GM12872 (cell line): ENCODE data around the gene SMDT1.

Experiments
- TF ChIP-seq, protein P1 (sequence below): IDR thresholded peaks from 3 replicates; pipeline ENCODE4 v1.5.1; 2011; ENCODE audit warnings: low read depth, mild to moderate bottlenecking, low read length, moderate library complexity; ENCODE audit not compliant: insufficient read depth

SMDT1 gene, protein sequence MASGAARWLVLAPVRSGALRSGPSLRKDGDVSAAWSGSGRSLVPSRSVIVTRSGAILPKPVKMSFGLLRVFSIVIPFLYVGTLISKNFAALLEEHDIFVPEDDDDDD

GRCh38 chr22:42079319-42080251 is at the start of gene SMDT1:
Gene SMDT1, plus strand, starts transcription at chr22:42079700. Its CDS starts 69 bp downstream, at chr22:42079769.
- TF ChIP-seq, protein P1, sequence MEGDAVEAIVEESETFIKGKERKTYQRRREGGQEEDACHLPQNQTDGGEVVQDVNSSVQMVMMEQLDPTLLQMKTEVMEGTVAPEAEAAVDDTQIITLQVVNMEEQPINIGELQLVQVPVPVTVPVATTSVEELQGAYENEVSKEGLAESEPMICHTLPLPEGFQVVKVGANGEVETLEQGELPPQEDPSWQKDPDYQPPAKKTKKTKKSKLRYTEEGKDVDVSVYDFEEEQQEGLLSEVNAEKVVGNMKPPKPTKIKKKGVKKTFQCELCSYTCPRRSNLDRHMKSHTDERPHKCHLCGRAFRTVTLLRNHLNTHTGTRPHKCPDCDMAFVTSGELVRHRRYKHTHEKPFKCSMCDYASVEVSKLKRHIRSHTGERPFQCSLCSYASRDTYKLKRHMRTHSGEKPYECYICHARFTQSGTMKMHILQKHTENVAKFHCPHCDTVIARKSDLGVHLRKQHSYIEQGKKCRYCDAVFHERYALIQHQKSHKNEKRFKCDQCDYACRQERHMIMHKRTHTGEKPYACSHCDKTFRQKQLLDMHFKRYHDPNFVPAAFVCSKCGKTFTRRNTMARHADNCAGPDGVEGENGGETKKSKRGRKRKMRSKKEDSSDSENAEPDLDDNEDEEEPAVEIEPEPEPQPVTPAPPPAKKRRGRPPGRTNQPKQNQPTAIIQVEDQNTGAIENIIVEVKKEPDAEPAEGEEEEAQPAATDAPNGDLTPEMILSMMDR: no peak

DNA sequence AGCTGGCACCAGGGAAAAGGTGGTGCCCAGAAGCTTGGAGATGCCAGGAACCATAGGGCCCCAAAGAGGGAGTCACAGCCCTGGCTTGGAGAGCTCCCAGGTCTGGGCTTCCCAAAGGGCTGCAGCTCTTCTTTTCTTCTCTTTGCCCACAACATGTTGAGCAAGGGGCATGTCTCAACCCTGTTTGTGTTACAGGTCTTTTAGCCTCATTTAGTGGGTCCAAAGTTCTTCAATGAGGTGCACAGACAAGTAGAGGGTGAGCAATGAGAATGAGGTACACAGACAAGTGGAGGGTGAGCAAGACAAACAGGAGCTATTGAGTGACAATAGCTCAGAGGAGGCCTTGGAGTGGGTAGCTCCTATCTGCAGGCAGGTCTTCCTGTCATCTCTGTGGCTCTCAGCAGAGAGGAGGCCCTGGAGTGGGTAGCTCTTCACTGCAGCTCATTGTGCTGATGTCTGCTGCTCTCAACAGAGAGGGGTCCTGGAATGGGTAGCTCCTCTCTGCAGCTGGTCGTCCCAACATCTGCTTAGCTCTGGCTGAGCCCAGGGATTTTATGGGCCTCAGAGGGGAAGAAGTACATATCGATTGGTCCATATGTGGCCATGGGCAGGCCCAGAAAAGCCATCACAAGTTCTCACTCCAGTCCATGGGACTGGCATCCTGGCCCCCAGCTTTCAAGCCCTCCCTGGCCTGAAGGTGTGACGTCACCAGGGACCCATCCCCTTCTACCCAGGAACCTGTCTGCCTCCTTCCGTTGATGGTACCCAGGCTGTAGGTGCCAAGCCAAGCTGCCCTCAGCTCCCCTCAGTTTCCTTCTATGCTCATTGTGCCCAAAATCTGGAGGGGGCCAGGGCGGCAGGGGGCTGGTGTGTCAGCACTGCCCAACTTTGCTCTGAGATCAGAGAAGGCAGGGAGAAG is 46.0 kb upstream of the SMDT1 start:
- TF ChIP-seq, protein P1: no peak

GRCh38 chr22:42035256-42035655 is 44.2 kb upstream of the SMDT1 start:
- TF ChIP-seq, protein P1: no peak

DNA sequence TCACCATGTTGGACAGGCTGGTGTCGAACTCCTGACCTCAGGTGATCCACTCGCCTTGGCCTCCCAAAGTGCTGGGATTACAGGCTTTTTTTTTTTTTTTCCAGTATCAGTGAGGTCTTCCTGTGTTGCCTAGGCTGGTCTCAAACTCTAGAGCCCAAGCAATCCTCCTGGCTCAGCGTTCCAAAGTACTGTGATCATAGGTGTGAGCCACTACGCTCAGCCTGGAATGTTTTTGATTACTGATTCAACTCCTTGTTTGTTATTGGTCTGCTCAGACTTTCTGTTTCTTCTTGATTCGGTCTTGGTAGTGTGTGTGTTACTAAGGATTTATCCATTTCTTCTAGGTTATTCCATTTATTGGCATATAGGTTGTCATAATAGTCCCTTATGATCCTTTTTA is 40.2 kb upstream of the SMDT1 start:
- TF ChIP-seq, protein P1: no peak

DNA sequence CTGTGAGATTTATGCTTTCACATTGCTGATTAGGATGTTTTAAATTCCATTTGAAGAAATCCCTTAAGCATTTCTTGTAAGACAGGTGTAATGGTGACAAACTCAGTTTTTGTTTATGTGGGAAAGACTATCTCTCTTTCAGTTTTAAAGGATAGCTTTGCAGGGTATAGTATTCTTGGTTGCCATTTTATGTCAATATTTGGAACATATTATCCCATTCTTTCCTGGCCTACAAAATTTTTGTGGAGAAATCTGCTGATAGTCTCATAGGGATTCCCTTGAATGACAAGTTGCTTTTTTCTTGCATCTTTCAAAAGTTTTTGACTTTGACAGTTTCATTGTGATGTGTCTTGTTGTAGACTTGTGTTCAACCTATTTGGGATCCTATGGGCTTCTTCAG is 37.7 kb upstream of the SMDT1 start:
- TF ChIP-seq, protein P1: no peak

DNA sequence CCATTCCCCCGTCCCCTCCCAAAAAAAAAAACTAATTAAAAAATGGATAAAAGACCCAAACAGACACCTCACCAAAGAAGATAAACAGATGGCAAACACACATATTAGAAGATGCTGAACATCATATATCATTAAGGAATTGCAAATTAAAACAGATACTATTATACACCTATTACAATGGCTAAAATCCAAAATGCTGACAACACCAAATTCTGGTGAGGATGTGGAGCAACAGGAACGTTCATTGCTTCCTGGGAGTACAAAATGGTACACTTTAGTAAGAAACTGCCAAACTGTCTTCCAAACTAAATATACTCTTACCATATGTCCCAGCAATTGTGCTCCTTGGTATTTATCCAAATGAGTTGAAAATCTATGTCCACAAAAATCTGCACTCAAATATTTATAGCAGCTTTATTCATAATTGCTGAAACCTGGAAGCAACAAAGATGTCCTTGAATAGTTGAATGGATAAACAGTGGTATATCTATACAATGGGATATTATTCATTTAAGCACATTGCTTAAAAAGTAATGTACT is 28.8 kb upstream of the SMDT1 start:
- TF ChIP-seq, protein P1: no peak
